GM18517 (cell line): ENCODE data around the gene MYOCOS.

Source experiments
- ATAC-seq: cut with Tn5 transposase; IDR thresholded peaks from one replicate; pipeline ENCODE4 v1.9.1; 2021; ENCODE audit warnings: mild to moderate bottlenecking, moderate library complexity; ENCODE audit not compliant: unreplicated experiment

Gene MYOCOS

DNA sequence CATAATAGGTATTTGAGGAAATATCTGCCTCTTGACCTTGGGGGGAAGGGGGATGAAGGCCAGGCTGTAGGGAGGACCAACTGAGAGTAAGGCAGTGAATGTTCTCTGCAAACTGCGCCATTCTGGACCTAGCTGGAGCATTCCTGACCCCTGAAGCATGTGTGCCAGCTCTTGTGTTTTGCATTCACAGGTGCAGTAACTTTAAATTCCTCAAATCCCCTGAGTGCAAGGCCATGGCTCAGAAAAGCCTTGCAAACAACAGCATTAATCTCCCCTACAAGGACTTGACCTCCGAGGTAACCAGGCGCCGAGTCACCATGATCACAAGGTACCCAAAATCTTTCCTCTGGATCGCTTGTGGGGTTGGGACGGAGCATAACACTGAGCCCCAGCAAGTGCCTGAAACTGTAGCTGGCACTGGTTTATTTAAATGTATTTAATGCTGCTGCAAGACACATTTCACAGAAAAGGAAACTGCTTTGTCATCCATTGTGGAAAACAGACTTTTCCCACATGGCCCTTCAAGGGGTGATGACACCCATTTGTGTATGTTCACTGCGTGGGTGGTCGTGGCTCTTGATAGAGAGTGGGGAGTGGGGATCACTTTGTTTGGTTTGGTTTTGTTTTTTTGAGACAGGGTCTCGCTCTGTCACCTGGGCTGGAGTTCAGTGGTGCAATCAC is 1.7 kb downstream of the MYOCOS start:
- no peak for ATAC-seq

DNA sequence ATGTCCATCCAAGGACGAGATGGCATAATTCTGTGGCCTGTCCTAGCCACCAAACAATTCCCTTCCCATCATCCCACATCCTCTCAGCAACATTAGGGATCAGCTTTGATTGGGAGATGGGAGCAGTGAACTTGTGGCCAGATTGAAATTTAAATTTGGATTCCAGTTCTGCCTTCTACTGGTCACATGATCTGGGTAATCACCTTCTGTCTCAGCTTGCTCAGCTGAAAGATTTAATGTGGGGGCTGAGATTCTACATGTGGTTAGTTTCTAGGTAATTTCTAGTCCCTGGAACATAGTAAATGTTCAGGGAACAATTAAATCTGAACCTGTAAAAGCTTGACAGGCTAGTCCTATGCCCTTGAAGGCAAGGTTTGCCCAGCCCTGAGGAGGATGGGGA is 3.2 kb downstream of the MYOCOS start:
- ATAC-seq, result no peak

DNA sequence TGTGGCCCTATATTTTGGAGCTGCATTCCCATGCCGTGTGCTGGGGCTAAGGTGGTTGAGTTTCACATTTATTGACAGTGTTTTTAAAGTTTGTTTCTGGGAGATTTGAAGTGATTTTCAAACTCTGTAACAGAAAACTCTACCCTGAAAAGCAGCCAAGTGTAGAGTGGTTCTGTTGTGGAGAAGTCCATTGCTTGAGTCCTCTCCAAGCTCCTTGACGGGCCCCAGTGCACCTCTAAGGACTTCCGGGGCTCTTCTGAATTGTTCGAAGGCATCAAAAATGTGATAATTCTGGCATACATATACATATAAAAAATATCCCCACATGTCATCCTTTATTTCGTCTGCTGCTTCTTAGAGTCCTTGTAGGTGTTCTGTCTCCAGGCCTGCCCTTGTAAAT is 5.0 kb downstream of the MYOCOS start:
- ATAC-seq, result no peak

DNA sequence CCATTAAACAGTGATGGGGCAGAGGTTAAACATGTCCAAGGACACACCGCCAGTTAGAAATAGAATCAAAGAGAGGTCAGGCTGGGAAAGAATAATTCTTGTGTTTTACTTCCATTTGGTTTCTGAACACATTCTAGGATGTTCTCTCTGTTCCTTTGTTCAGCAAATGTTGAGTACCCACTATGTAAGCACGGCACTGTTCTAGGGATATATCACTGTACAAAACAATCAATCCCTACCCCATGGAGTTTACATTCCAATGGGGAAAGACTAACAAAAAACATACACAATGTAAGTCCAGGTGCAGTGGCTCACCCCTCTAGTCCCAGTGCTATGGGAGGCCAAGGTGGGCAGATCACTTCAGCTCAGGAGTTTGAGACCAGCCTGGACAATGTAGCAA is 6.2 kb downstream of the MYOCOS start:
- no peak for ATAC-seq

DNA sequence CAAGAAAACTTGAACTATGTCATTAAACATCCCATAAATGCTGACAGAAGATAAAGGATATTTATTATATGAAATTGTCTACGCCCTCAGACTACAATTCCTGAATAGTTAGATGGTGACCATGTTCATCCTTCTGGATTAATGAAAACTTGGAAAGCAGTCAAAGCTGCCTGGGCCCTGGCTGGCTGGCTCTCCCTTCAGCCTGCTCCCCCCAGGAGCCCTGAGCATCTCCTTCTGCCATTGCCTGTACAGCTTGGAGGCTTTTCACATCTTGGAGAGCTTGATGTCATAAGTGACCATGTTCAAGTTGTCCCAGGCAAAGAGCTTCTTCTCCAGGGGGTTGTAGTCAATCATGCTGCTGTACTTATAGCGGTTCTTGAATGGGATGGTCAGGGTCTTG is 13.6 kb downstream of the MYOCOS start:
- ATAC-seq, result no peak

DNA sequence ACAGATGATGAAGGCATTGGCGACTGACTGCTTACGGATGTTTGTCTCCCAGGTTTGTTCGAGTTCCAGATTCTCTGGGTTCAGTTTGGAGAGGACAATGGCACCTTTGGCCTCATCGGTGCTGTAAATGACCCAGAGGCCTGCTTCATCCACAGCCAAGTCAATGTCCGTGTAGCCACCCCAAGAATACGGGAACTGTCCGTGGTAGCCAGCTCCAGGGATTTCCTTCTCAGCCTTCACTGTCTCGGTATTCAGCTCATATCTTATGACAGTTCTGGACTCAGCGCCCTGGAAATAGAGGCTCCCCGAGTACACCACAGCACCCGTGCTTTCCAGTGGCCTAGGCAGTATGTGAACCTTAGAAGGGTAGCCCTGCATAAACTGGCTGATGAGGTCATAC is 14.1 kb downstream of the MYOCOS start:
- no peak for ATAC-seq

DNA sequence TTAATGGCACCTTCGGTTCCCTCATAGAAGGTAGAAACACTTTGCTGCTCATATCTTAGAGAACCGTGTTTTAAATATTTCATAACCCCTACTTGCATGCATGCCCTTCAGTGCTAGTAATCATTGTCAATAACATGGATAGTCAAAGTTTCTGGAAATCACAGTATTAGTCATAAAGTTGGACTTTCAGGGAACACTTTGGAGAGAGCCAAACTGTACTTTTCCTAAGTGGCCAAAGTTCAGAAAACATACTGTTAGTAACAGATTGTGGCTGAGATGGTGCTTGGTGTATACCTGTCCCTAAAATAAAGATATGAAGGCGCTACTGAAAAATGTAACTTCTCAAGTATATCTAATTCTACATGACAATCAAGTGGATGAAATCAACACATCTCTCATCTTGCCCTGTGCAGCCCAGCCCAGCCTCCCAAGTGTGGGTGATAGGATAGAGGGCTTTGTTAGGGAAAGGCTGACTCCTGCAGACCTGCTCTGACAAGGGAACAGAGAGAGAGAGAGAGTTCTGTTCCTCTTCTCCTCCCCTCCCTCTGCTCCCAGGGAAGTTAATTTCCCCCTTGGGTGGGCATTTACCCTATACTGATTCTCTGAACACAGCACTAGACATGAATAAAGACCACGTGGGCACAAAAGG is 16.0 kb downstream of the MYOCOS start:
- no peak for ATAC-seq

DNA sequence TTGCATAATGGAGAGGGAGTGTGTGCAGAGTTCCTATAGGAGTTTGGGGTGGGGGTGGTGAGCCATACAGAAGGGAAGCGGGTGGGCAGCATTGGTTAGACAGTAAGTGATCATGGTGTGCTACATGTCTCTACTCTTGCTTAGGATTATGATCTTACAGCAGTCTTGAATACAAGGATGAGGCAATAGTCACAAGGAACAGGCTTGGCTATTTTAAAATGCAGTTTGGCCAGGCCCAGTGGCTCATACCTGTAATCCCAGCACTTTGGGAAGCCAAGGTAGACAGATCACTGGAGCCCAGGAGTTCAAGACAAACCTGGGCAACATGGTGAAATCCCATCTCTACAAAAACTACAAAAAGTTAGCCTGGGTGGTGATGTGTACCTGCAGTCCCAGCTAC is 18.2 kb downstream of the MYOCOS start:
- ATAC-seq, result no peak

DNA sequence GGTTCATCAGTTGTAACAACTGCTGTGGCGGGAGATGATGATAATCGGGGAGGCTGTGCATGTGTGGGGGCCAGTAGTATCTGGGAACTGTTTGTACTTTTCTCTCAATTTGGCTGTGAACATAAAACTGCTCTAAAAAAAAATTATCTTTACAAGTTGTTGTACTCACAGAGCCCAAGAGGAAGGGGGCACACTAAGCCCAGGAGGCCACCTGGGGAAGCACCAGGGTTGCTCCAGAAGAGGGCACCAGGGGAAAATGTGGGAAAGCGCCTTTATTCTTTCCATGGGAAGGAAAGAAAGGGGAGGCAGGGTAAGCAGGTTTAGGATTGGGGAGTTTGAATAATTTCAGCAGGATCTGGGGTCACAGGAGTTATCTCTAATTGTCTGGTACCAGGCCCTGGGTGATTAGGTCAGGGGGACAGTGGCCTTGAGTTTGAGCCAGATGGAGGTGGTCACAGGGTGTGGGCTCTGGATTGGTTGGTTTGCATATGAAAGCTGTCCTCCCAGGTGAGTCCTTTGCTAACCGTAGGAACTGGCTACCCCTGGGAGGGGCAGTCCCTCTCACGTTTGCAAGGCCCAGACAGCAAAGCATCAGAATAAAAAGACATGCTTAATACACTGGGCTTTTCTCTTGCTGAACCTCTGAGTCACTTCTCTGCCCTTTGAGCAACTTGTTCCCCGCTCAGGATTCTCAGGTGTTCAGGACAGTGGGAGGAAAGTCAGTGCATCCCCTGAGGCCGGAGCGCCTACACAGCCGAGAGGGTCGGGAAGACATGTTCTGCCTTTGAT is 19.2 kb downstream of the MYOCOS start:
- ATAC-seq, result no peak

DNA sequence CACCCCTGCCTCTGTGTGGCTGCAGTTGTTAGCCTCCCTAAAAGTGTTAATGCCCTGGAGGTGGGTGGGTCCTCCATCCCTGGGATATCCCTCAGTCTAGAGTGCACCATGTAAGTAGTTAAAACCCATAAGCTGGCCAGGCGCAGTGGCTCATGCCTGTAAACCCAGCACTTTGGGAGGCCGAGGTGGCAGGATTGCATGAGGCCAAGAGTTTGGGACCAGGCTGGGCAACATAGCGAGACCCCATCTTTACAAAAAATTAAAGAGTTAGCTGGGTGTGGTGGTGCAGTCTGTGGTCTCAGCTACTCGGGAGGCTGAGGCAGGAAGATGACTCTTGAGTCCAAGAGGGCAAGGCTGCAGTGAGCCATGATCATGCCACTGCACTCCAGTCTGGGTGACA is 20.2 kb downstream of the MYOCOS start:
- ATAC-seq, result no peak

DNA sequence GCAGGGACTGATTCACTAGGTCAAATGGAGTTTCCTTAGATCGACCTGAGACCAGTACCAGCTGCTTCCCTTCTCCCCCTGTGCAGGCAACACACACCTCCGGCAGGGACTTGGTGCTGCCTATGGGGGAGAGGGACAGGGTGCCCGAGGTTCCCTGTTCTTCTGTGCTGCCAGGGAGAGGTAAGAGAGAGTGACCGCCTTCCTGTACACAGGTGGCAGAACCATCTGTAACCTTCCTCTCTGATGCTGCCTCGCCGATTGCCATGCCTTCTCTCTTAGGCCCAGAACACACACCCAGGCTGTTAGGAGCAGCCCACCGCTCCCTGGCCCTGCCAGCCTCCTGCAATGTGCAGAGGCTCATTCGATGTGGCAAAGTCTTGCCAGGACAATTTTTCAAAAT is 21.1 kb downstream of the MYOCOS start:
- no peak for ATAC-seq

DNA sequence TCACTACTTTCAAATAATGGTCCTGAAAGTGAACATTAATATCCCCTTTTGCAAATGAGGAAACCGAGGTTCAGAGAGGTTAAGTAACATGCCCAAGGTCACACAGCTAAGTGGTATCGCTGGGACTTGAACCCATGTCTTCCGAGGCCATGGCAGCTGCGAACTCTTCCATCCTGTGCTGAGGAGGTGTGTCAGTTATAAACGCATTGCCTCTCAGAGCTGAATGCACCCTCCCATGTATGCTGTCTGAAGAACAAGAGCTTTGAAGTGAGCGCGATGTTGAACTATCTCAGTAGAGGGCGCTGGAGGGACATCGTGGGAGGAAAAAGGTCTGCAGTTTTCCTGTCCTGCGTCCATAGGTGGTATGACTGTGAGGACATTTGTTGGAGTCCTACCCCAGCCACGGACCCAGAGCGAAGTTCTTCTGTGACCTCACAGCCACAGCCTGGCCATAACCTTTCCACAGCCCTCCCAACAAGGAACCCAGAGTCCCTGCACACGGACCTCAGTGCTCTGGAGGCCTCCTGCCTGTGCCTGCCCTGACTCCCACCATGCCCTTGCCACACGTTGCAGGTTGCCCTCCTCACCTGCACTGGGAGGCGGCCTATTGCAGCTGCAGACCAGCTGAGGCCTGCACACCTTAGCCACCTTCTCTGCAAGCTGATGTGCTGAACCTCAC is 22.9 kb downstream of the MYOCOS start:
- peak; percentile 69 for ATAC-seq

DNA sequence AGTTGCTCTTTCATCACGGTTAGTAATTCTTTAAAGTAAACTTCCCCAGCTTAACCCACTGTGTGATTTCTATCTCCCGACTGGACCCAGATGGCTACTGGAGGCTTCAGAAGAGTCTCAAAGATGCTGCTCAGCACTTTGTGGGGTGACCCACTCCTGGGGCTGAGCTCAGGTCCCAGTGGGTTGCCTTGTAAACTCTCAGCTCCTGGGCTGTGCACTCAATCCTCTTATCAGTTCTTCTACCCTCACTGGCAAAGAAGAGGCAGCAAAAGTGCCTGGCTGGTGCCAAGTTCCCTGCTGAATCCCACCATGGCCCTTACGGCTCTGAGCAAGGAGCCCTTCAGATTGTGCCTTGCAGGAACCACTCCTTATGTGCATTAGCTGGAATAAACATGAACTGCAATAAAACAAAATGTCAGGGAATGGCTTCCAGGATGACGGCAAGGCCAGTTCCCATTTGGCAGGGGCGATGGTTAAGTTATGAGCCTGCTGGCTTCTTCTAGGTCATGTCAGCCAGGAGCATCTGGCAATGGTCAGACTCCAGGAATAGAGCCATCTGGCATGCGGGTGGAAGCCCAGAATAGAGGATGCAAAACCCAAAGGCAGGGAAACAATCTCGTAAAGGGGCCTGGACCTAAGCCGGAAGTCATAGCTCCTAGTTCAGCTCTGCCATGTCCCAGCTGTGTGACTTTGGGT is 23.7 kb downstream of the MYOCOS start:
- no peak for ATAC-seq

DNA sequence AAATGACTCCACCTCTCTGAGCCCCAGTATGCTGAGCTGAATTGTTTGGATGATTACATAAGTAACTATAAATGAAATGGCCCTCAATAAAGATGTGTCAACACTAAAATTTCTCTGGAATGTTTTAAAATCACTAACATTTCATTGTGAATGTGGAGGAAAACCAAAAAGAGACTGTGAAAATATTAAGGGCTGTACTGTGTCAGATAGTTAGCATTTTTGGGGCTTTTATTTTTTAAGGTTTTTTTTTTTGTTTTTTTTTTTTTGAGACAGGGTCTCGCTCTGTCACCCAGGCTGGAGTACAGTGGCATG is 24.2 kb downstream of the MYOCOS start:
- no peak for ATAC-seq

DNA sequence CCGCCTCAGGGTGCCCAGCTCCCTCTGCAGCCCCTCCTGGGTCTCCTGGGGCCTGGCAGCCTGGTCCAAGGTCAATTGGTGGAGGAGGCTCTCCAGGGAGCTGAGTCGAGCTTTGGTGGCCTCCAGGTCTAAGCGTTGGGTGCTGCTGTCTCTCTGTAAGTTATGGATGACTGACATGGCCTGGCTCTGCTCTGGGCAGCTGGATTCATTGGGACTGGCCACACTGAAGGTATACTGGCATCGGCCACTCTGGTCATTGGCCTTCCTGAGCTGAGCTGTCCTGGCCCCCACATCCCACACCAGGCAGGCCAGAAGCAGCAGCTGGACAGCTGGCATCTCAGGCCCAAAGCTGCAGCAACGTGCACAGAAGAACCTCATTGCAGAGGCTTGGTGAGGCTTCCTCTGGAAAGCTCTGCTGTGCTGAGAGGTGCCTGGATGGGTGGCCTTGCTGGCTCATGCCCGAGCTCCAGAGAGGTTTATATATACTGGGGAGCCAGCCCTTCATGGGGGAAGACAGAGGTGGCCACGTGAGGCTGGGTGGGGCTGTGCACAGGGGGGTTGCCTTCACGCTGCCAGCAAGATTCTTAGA is 30.3 kb downstream of the MYOCOS start, which contains the start of gene MYOC:
Gene MYOC (minus strand): TSS at position 455 of the 589 bp plus-strand sequence. CDS start 77 bp downstream, at position 378.
- ATAC-seq, result no peak

DNA sequence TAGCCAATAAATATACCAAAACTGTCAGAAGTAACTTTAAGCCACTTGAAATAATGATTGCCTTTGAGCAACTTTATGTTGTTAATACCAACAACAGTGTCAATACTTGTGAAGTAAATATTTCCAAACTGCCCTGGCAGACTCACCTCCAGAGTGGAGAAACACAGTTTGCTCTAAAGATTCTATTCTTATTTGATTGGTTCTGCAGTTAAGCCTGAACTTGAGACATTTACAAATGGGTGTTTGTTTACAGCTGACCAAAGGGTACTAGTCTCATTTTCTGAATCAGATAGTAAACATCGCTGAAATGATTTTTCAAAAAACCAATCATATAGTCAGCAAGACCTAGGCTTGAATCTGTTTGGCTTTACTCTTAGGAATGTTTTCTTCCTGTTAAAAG is 31.8 kb downstream of the MYOCOS start:
- no peak for ATAC-seq

DNA sequence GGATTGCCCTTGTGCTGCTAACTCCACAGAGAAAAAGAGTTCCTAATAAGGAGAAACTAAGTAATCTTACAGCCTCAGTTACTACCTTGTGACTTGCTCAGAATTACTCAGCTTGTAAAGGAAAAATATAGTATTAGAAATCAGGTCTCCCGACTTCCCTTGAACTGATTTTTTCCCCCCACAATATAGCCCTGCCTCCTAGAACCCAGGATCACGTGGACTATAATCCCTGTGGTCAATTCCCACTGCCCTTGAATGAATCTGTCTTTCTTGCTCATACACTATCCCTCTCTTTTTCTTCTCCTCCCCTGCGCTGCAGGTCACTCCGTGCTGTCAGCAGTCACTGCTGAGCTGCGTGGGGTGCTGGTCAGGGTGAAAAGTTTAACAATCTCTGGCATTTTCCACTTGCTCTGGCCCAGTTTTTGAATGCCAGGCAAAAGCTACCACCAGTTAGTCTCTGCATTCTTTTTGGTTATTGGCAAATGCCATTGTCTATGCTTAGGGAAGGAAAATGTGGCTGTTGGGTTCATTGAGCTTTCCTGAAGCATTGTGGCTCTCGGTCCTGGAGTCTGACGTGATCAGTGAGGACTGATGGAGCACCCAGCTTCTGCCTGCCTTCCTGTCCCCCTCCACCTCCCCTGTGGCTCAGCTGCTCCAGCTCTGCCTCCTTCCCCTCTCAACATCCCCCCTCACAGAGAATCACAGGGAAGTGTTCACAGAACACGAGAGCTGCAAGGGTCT is 32.3 kb downstream of the MYOCOS start:
- ATAC-seq, result no peak

DNA sequence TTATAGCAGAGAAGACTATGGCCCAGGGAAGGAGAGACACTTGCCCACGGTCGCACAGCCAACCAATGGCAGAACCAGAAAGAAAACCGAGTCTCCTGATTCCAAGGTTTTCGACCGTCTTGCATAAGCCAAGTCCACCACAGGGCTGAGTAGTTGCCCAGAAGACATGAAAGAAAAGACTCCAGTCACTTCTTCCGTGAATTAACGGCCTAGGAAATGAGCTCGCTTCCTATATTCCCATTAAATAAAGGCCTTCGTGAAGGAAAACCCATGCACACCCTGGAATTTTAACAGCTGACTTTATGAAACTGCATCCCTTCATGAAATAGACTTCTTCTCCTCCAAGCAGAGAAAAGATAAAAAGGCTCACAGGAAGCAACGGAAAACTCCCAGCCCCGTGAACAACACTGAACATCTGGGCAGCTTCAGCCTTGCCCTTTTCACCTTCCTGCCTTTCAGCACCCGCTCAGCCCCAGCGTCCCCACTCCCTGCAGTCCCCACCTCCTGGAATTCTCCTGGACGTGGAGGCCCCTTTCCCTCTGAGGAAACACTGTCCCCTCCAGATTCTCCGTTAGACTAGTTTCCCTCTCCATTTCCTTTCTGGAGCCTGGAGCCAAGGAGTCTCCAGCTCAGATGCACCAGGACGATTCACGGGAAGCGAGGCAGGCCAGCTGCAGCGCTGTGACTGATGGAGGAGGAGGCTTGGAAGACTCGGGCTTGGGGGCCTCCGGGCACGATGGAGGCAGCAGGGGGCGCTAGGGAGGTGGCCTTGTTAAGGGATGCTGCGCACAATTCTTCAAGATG is 33.1 kb downstream of the MYOCOS start:
- no peak for ATAC-seq

DNA sequence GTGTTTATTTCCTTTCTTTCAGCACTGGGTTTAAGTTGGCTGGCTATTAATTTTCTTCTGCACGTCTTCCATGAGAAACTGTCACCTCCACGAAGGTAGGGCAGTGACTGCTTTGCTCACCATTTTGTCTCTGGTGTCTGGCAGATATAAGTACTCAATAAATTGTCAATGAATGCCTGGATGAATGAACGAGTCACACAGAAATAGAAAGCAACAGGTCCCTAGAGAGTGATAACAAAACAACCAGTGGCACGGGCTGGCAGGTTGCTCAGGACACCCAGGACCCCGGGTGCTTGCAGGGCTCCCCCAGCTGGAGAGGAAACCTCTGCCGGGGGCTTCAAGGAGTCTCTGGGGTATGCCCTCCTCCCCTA is 33.7 kb downstream of the MYOCOS start:
- ATAC-seq, result no peak
